HUES64 (cell line): ENCODE data around the gene SIRT2.

Experiments
- H3K27ac ChIP-seq: 2 replicates; pipeline ENCODE4 v1.7.0; 2013; ENCODE audit warnings: low read depth, low read length, inconsistent platforms
- H3K27me3 ChIP-seq: 2 replicates; pipeline ENCODE4 v1.6.1; 2013; ENCODE audit warnings: mild to moderate bottlenecking, low read length; ENCODE audit not compliant: insufficient read depth
- H3K36me3 ChIP-seq: 2 replicates; pipeline ENCODE4 v1.6.1; 2013; ENCODE audit warnings: mild to moderate bottlenecking, low read length; ENCODE audit not compliant: insufficient read depth
- H3K4me1 ChIP-seq: 2 replicates; pipeline ENCODE4 v1.6.1; 2013; ENCODE audit warnings: mild to moderate bottlenecking, low read length, moderate library complexity; ENCODE audit not compliant: insufficient read depth
- H3K4me3 ChIP-seq: 2 replicates; pipeline ENCODE4 v1.5.1; 2013; ENCODE audit warnings: mild to moderate bottlenecking, low read length, moderate library complexity
- H3K9ac ChIP-seq: 2 replicates; pipeline ENCODE4 v1.6.1; 2013; ENCODE audit warnings: mild to moderate bottlenecking, low read depth, low read length
- H3K9me3 ChIP-seq: 2 replicates; pipeline ENCODE4 v1.6.1; 2013; ENCODE audit warnings: low read depth, low read length; ENCODE audit not compliant: insufficient read depth
- WGBS: fragments of 150-250, 120-280 bp; methylation state at CpG from one replicate; pipeline ENCODE4 v1.1.7; 2013; ENCODE audit warnings: missing lambda C conversion rate; 5-methylcytosine and 5-hydroxymethylcytosine counted together

SIRT2 gene

DNA sequence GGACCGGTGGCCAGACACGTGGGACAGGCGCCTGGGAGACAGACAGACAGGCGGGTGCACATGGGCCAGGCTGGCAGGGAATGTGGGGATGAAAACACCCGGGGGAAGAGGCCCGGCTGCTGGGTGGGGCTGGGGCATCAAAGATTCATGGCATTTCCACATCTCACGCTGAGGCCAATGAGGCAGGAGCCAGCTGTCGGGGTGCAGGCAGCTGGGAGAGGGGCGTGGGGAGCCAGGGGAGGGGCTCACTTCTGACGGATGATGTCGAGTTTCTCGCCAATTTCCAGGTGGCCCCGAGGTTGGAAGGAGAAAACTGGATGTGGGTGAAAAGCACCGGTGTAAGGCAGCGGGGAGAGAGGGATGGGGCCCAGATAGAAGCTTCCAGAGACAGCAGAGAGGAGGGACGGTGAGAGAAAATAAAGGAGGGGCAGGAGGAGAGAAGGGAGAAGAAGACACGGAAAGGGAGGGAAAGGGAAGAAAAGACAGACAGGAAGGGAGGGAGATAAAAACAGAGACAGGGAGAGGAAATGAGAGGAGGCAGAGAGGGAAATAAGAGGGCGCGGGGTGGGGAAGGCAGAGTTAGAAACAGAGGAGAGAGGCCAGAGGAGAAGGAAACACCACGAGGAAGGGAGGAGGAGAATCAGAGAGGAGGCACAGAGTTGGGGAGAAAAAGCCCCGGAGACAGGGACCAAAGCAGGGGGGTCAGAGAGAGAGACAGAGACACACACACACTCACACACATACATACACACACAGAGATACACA, 20.6 kb upstream of the SIRT2 start:
- Histone ChIP-seq H3K9me3 (no peaks in the 10 kb centered on the region), H3K36me3 (peaks cover 28% of the 10 kb centered on the region), H3K27me3 (no peaks in the 10 kb centered on the region), H3K4me3 (no peak overlapping the region), H3K4me1 (no peaks in the 10 kb centered on the region), H3K9ac (no peak overlapping the region), H3K27ac (no peak overlapping the region)
- WGBS = 90% methylated on average over 21 of the region's 21 CpGs

DNA sequence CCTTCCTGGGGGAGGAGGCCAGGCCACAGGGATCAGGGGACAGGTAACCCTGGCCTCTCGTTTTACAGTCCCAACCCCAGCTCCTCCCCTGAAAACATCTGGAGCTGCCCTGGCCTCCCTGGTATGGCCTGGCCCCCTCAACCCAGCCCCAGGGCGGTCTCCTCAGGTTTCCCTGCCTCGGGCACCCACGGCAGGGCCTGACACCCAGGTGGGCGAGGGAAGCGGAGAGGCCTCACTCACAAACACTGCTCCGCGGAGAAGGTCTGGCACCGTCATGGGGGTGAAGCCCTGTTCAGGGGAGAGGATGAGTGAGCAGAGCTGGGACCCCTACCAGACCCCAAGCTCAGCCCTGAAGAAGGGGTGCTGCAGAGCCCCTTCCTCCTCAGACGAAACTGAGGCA, 19.1 kb upstream of the SIRT2 start:
- Histone ChIP-seq H3K27me3 (no peaks in the 10 kb centered on the region), H3K36me3 (peaks cover 15% of the 10 kb centered on the region), H3K27ac (no peak overlapping the region), H3K4me3 (no peak overlapping the region), H3K9me3 (no peaks in the 10 kb centered on the region), H3K4me1 (no peaks in the 10 kb centered on the region), H3K9ac (0 out of 2 replicates have a peak overlapping the region, but pooled peaks have one; percentile 20)
- 91% methylated on average over 10 of the region's 10 CpGs for WGBS

DNA sequence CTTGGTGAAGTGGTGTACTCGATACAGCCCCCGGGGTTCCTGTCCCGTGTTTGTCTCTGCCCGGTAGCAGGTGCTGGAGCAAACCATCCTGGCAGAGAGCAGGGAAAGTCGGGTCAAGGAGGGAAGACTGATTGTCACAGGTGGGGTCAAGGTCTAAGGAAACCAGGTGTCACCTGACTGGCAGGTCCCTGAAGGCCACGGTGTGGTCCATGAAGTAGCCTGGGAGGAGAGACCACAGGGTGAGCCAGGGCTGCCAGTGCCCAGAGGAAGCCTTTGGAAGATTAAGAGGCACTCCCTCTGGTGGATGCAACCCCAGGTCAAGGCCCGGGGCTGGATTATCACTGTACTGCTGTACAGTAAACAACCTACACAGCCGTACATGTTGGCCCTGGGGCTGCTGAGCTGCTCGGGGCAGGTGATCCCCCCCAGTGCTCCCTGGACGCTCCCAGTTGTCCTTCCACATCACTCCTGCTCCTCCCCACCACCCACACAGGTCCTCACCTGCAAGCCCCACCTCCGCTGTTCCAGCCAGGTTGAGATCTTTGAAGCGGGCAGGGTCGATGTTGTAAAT, 18.6 kb upstream of the SIRT2 start:
- H3K9ac ChIP-seq = 0 out of 2 replicates have a peak overlapping the region, but pooled peaks have one; percentile 20
- no peaks in the 10 kb centered on the region for H3K4me1 ChIP-seq
- no peak overlapping the region for H3K4me3 ChIP-seq
- H3K36me3 ChIP-seq = peaks cover 15% of the 10 kb centered on the region
- no peaks in the 10 kb centered on the region for H3K27me3 ChIP-seq
- H3K9me3 ChIP-seq = no peaks in the 10 kb centered on the region
- WGBS = 93% methylated on average over 13 of the region's 13 CpGs
- H3K27ac ChIP-seq = no peak overlapping the region

DNA sequence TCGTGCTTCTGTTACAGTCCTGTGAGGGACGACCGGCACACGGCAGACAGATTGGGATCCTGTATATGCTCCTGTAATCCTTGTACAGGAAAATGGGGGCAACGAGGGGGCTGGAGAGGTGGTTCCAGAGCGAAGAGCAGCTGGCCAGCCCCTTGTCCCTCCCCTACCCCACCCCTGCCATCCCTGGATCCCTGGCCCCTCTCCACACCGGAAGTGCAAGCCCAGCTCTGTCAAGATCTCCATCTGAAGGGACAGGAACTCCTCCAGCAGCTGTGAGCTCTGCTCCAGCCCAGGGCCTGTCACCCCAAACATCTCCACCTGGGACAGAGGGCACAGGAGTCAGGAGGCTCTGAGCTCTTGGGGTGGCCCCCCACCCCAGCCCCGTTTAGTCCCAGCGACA, 18.1 kb upstream of the SIRT2 start:
- Histone ChIP-seq H3K4me1 (no peaks in the 10 kb centered on the region), H3K4me3 (no peak overlapping the region), H3K9me3 (no peaks in the 10 kb centered on the region), H3K27ac (no peak overlapping the region), H3K36me3 (peaks cover 13% of the 10 kb centered on the region), H3K27me3 (no peaks in the 10 kb centered on the region; the same call in 1 of the 2 replicates), H3K9ac (no peak overlapping the region)
- WGBS = 94% methylated on average over 9 of the region's 9 CpGs

DNA sequence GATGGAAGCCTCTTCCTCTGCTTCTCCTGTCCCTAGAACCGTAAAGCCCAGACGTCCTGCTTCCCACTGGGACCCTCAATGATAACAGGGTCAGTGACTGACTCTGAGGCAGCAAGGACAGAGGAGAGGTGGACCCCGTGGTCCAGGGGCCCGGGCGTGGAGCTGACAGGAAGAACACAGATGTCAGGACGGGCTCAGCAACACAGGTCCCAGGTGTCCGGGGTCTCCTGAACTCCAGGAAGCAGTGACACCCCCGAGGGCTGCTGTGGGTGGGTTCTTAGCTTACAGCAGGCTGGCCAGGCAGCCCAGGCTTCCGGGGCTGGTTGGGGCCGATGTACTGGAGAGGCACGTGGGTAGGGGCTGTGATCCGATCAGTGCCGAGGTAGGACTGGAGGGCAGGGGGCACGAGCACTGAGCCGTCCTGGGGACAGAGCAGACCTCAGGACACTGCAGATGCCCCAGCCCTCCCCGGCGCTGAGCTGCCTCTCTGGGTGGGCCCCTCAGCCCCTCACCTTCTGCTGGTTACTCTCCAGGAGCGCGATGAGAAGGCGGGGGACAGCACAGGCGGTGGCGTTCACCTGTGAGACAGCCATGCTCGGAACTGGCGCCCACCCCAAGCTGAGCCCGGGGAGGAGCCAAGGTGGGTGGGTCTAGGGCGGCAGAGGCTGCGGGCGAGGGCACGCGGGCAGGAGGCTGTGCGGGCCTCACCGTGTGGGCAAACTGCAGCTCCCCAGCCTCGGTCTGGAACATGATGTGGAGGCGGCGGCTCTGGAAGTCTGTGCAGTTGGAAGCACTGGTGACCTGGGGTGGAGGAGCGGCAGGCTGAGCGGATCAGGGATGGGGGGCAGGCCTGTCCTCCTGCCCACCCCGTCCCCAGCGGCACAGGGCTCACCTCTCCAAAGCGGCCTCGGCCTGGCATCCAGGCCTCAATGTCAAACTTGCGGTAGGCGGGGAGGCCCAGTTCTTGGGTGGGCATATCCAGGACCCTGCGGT, 16.2 kb upstream of the SIRT2 start:
- no peak overlapping the region for H3K9ac ChIP-seq

DNA sequence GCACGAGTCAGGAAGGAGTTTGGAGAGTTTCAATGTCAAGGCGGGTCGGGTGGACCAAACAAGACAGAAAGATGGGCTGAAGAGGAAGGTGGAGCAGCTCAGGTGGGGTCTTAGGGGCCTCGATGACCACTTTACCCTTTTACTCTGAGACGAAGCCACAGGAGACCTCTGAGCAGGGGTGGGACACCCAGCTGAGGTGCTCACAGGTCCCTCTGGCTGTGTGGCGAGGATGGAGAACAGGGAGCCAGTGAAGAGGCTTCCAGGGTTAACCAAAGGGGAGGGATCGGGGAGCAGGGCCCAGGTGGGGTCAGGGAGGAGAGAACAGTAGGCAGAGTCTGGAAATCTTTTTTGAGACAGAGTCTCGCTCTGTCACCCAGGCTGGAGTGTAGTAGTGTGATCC, 14.5 kb upstream of the SIRT2 start:
- 91% methylated on average over 8 of the region's 8 CpGs for WGBS

More for the DNA sequence above, 16.2 kb upstream of the SIRT2 start:
- no peak overlapping the region for H3K4me3 ChIP-seq
- H3K36me3 ChIP-seq = no peaks in the 10 kb centered on the region
- 96% methylated on average over 44 of the region's 44 CpGs for WGBS
- no peaks in the 10 kb centered on the region for H3K9me3 ChIP-seq
- no peak overlapping the region for H3K27ac ChIP-seq
- no peaks in the 10 kb centered on the region for H3K4me1 ChIP-seq
- peaks cover 3% of the 10 kb centered on the region; the same call in 1 of the 2 replicates for H3K27me3 ChIP-seq

DNA sequence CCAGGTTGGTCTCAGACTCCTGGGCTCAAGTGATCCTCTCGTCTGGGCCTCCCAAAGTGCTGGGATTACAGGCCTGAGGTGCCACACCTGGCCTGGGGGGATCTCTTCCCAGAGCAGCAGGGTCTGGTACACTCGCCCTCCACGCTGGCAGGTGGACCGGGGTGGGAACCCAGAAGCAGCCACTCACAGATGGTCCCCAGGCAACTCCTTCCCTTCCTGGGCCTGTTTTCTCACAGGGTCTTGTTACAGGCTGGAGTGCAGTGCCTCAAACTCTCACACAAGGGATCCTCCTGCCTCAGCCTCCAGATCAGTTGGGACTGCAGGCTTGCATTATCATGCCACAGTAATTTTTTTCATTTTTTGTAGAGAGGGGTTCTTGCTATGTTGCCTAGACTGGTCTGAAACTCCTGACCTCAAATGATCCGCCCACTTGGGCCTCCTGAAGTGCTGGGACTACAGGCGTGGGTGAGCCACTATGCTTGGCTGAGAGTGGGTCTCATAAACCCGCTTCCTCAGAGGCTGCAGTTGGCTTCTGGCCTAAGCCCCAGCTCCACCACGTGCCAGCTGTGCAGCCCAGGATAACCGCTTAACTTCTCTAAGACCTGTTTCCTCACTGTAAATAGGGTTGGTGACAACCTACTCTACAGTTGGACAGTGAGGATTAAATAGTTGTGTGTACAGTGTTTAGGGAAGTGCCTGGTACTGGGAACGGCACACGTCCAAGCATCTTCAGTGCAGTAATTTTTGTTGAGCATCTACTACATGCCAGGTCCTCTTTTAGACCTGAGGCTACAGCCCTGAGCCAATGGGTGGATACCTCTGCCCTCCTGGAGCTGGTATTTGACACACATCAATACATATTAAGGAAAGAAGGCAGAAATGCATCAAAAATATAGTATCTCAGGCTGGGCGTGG, 13.4 kb upstream of the SIRT2 start:
- H3K27ac ChIP-seq = no peak overlapping the region
- peaks cover 3% of the 10 kb centered on the region; the same call in 1 of the 2 replicates for H3K27me3 ChIP-seq
- no peaks in the 10 kb centered on the region for H3K4me1 ChIP-seq
- no peak overlapping the region for H3K9ac ChIP-seq
- no peak overlapping the region for H3K4me3 ChIP-seq
- H3K36me3 ChIP-seq = no peaks in the 10 kb centered on the region
- 84% methylated on average over 12 of the region's 12 CpGs for whole genome bisulfite sequencing
- H3K9me3 ChIP-seq = no peaks in the 10 kb centered on the region

More for the DNA sequence above, 14.5 kb upstream of the SIRT2 start:
- H3K9me3 ChIP-seq = no peaks in the 10 kb centered on the region
- no peak overlapping the region for H3K9ac ChIP-seq
- H3K4me1 ChIP-seq = no peaks in the 10 kb centered on the region
- H3K27ac ChIP-seq = no peak overlapping the region
- H3K36me3 ChIP-seq = no peaks in the 10 kb centered on the region
- H3K27me3 ChIP-seq = peaks cover 3% of the 10 kb centered on the region; the same call in 1 of the 2 replicates
- H3K4me3 ChIP-seq = no peak overlapping the region

DNA sequence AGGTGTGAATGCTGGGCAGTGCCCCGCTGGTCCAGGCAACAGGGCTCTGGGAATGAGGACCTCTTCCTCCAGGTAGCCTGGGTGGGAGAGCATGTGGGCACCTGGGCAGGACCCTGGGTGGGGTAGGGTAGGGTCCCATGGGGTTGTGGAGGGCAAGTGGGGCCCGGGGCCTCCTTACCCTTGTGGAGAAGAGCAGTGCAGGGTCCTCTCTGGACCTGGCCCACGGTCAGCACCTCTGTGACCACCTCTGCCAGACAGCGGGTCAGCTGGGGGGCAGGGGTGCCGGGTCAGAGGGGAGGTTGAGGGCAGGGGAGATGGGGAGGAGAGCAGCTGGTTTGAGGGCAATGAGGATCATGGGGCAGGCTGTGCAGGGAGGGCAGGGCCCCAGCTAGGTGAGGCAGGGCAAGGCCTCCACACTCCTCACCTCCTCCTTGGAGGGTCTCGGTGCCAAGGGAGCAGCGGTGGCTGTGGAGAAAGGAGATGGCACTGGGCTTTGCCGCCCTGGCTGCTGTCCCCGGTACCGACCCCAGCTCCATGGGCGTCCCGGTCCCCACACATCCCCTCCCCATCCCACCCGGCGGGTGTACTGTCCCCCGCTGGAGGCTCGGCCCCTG, 12.1 kb upstream of the SIRT2 start:
- H3K4me1 ChIP-seq = no peaks in the 10 kb centered on the region
- H3K36me3 ChIP-seq = peaks cover 12% of the 10 kb centered on the region; the same call in 1 of the 2 replicates
- no peak overlapping the region; the same call in 1 of the 2 replicates for H3K9ac ChIP-seq
- H3K9me3 ChIP-seq = no peaks in the 10 kb centered on the region
- H3K27me3 ChIP-seq = peaks cover 3% of the 10 kb centered on the region; the same call in 1 of the 2 replicates
- WGBS = 64% methylated on average over 16 of the region's 16 CpGs
- no peak overlapping the region for H3K27ac ChIP-seq
- H3K4me3 ChIP-seq = no peak overlapping the region

DNA sequence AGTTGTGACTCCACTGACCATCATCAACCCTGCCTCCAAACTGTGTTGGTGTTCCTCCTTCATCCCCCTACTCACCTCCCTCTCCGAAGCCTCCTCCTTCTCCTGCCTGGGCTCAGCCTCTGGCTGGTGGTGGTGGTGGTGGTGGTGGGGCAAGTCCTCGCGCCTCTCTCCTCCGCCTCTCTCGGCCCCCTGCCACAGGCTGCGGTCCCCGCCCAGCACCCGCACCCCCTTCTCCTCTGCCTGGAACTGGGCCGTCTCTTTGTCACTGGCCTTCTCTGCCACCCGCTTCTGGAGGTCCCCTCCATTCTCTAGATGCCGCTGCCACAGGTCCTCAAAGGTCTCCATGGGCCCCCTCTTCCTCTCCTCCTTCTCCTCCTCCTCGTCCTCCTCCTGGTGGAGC, 11.1 kb upstream of the SIRT2 start:
- no peaks in the 10 kb centered on the region for H3K4me1 ChIP-seq
- H3K27me3 ChIP-seq = peaks cover 3% of the 10 kb centered on the region; the same call in 1 of the 2 replicates
- no peak overlapping the region for H3K4me3 ChIP-seq
- H3K9ac ChIP-seq = no peak overlapping the region
- peaks cover 18% of the 10 kb centered on the region; the same call in 1 of the 2 replicates for H3K36me3 ChIP-seq
- no peak overlapping the region for H3K27ac ChIP-seq
- H3K9me3 ChIP-seq = no peaks in the 10 kb centered on the region
- 93% methylated on average over 10 of the region's 12 CpGs for WGBS

DNA sequence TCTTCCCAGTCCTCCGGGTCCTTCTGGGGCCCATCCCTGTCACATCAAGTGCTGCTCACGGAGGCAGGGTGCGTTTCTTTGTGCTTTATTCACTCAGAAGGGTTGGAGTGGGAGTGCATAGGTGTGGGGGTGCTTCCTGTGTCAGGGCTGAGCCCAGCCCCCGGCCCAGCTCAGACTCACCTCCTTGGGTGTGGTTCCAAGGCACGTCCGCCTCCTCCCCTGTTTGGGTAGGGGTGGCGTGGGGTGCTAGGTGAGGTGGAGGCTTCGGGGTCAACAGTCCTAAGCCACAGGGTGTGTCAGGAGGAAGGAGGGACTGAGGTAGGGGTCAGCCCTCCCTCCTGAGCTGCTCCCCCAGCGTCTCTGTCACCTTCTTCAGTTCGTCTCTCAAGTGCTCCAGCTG, 9.5 kb upstream of the SIRT2 start:
- peaks cover 26% of the 10 kb centered on the region for H3K36me3 ChIP-seq
- 83% methylated on average over 10 of the region's 10 CpGs for WGBS
- H3K9ac ChIP-seq = no peak overlapping the region; the same call in 1 of the 2 replicates
- no peak overlapping the region for H3K4me3 ChIP-seq
- peaks cover 3% of the 10 kb centered on the region; the same call in 1 of the 2 replicates for H3K27me3 ChIP-seq
- no peaks in the 10 kb centered on the region for H3K4me1 ChIP-seq
- no peaks in the 10 kb centered on the region for H3K9me3 ChIP-seq
- no peak overlapping the region for H3K27ac ChIP-seq
